Hair follicular keratinocyte (primary cell): ENCODE results near the gene RALBP1. TPM values are rescaled to one million over a fixed set of nuclear protein-coding genes. Genes with fewer than 3 reads are reported as not detected.

Experiments used
- total RNA-seq: library from RNA; depleted of rRNA; stranded (reverse); fragments of >200 nt; gene quantifications from 2 replicates; pipeline ENCODE4 v1.2.3, GENCODE V29; 2015

The RALBP1 gene
- 64.2 and 67.2 TPM in 2 replicates for total RNA-seq

DNA sequence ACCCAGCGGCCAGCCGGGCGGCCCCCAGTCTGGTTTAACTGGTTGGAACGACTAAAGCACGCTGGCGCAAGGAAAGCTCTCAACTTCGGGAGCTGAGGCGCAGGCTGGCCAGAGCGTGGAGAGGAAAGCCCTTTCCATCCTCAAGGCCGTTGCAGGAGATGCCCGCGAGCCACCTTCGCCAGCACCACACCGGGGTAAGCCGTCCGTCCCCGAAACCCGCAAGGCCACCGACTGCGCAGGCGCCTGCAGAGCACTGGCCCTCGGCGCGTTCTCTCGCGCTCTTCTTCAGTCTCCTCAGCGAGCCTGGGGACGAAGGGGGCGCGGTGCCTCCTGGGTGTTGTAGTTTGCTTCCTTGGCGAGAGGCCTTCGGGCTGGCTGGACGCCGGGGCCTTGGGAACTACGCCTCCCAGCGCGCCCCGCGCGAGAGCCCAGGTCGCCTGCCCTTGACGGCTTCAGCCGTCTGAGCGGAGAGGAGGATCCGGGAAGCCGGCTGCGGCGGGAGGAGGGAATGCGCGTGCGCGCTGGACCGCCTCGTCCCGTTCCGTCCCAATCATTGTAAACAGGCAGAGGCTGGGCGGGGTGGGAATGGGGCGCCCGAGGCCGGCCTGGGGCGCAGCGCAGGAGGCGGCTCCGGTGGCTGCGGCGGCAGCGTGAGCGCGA lies at the start of gene RALBP1:
Gene RALBP1 (plus strand): TSS at position 531 of the 660 bp plus-strand sequence. CDS start 37,533 bp downstream, outside the sequence.

Other genes with a start within 250 kb of the RALBP1 start
- gene TWSG1, start 140.7 kb upstream of the RALBP1 start, total RNA-seq = 39.1 and 44.7 TPM in 2 replicates
- gene PPP4R1, start 139.0 kb downstream of the RALBP1 start, total RNA-seq = 111 and 115 TPM in 2 replicates
- 25.5 and 30.4 TPM in 2 replicates for gene RAB31, start 232.8 kb downstream of the RALBP1 start, total RNA-seq